Amniotic epithelial cell (primary cell): ENCODE measurements around the gene TXLNA.
"Not testable (repeated sequence)": the region's sequence is repeated elsewhere in the genome, so short reads cannot be mapped to it uniquely, and the experiment has no call there.

Experiments
- DNase-seq: peaks from one replicate; pipeline ENCODE4 v3.0.0-alpha.2; 2010; ENCODE audit warnings: low read depth

Gene TXLNA

DNA sequence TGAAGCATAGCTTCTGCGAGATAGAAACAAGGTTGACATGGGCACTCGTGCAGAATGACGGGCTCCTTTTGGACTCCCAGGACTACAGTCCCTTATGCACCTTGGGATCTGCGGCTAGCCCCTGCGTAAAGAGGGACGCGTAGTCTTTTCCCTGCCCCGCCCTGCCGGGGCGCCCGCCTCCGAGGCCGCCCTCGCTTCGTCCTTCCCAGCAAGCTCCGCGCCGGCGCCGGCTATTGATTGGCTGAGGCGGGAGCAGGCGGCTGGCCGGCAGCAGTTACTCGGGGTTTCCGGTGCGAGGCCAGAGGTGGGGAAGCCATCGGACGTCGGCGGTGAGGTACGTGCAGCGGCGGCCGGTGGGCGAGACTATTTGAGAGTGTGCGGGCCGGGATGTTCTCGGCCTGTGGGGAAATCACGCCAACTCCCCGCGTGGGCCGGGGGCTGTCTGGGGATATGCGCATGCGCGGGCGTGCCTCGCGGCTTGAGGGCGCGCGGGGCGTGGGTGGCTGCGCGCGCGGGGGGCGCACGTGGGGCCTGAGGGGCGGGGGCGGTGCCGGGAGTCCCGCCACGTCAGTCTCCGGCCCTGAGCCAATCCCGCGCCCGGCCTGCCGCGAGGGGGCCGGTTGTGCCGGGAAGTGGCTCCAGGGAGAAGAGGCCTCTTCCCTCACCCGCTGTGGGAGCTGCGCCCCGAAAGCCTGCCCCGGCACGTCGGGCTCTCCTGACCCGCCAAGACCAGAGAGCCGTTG is at the start of gene TXLNA:
TSS of gene TXLNA (plus strand) at position 233 of the 743 bp plus-strand sequence. CDS start 671 bp downstream, outside the sequence.
- DNase-seq, result peak; percentile 87

DNA sequence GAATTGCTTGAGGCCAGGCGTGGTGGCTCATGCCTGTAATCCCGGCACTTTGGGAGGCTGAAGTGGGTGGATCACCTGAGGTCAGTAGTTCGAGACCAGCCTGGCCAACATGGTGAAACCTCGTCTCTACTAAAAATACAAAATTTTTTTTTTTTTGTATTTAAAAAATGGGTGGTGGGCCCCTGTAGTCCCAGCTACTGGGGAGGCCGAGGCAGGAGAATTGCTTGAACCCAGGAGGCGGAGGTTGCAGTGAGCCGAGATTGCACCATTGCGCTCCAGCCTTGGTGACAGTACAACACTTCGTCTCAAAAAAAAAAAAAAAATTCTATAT is 45.6 kb upstream of the TXLNA start:
- DNase-seq, result not testable (repeated sequence)

DNA sequence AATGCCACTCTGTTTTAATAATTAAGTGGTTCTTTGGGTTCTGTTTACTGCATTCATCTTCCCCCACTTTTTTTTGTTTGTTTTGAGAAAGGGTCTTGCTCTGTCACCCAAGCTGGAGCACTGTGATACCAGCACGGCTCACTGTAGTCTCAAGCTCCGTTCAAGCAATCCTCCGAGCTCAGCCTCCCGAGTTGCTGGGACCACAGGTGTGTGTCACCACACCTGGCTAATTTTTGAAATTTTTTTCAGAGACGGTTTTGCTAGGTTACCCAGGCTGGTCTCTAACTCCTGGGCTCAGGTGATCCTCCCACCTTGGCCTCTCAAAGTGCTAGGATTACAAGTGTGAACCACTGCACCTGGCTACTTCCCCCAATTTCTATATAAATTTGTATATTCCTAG is 42.4 kb upstream of the TXLNA start:
- DNase-seq, result no peak

DNA sequence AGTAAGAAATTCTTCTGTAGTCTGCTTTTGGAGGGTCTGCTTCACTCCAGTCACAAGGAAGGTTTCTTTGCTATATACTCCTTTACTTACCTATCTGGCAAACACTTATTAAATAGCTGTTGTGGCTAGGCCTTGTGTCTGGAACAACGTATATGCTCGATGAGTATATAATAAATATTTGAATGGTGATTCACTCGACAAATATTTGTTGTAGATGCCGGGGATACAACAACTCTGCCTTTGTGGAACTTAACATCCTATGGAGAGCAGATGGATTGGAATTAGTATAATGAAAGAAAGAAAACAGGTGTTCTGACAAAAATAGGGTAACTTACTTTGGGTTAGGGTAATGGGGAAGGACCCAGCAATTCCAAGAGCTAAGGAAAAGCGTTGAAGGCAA is 40.5 kb upstream of the TXLNA start:
- peak; percentile 30 for DNase-seq

DNA sequence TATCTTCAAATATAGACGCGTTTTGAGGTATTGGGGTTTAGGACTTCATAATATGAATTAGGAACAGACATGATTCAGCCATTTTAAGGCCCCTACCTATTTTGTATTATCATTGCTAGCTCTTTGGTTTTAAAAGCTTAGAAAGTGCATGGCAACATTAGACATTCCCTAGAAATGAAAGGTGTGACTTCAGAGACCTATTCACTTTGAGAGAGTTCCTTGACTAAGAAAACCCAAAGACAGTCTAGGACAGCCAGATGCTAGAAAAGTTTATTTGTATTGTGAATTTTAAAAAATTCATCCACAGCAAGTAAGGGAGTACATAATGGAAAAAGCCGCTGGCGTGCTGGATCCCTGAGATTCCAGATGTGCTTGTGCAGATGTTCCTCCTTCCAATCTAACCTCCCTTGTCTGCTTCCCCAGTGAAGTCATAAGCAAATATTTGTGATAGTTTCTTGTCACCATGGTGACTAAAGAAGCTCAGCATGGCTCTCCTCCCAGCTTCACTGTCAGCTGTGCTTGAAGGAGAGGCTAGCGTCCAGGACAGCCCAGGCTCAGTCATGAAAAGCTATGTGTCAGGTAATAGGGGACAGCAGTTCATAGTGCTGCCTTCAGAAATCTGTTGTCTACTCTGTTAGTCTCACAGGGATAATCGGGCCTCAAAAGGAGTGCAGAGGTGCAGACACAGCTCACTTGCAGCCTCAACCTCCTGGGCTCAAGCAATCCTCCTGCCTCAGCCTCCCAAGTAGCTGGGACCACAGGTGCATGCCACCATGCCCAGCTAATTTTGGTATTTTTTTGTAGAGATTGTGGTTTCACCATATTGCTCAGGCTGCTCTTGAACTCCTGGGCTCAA is 36.8 kb upstream of the TXLNA start:
- peak; percentile 47 for DNase-seq

DNA sequence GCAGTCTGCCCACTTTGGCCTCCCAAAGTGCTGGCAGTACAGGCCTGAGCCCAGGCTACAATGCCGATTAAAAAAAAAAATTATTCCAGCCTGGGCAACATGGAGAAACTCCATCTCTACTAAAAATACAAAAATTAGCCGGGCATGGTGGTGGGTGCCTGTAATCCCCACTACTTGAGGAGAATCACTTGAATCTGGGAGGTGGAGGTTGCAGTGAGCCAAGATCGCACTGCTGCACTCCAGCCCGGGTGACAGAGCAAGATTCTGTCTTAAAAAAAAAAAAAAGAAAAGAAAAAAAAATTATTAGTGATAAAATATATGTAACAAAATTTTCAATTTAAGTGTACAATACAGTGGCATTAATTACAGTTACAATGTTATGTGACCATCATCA is 36.2 kb upstream of the TXLNA start:
- not testable (repeated sequence) for DNase-seq

DNA sequence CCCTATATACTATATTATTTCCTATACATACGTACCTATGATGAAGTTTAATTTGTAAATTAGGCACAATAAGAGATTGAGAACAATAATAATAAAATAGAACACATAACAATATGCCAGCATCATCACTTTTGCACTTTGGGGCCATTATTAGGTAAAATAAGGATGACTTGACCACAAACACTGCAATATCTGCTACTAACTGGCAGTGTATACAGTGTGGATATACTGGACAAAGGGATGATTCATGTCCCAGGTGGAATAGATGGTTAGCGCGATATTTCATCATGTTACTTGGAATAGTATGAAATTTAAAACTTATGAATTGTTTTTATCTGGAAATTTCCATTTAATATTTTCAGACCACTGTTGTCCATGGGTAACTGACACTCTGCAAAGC is 35.4 kb upstream of the TXLNA start:
- no peak for DNase-seq

DNA sequence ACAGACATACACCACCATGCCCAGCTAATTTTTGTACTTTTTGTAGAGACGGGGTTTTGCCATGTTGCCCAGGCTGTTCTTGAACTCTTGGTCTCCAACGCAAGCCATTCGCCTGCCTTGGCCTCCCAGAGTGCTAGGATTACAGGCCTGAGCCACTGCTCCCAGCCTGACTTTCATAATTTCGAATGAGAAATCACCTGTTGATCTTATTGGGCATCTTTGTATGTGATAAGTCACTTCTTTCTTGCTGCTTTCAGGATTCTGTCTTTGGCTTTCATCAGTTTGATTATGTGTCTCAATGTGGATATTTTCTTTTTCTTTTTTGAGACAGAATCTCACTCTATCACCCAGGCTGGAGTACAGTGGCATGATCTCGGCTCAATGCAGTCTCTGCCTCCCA is 31.7 kb upstream of the TXLNA start:
- not testable (repeated sequence) for DNase-seq

DNA sequence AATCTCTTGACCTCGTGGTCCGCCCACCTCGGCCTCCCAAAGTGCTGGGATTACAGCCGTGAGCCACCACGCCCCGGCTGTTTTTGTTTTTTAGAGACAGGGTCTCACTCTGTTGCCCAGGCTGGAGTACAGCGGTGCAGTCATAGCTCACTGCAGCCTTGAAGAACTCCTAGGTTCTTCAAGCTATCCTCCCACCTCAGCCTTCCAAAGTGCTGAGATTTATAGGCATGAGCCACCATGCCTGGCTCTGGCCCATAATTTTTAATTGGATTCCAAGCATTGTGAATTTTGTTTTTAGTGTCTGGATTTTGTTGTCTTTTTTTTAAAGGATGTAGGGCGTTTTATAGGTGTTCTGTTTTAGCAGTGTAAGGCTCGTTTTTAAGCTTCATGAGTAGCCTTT is 28.6 kb upstream of the TXLNA start:
- DNase-seq, result peak; percentile 53

DNA sequence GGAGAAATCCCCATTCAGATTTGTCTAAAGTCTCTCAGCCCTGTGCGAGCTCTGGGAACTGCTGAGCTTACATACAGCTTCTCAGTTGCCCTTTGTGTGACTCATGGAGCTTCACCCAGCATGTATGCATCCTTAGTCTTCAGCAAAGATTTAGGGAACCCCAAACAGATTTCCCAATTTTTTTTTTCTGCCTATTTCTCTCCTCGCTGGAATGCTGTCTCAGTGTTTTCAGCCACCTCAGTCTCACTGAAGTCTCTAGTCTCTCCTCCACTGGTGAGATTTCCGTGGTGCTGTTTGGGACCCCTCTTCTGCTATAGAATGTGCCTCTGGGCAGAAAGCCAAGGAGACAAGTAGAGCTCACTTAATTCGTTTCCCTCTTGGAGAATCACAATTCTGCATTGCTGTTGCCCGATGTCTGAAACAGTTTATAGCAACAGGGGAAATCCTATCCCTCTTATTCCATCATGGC is 28.1 kb upstream of the TXLNA start:
- peak; percentile 75 for DNase-seq

DNA sequence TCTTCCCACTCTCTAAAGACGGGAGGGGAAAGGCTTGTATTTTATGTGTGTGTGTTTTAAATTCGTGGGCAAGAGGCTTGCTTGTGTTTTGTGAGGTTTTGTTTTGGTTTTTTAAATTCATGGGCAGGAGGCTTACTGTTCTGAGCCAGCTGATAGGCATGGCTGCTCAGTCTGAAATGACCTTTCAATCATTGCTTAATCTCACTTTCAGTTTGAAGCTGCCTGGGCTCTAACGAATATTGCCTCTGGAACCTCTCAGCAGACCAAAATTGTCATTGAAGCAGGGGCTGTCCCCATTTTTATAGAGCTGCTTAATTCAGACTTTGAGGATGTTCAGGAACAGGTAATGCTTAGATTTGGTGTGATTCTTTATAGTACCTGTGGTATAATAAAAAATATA is 20.3 kb upstream of the TXLNA start:
- DNase-seq, result no peak

DNA sequence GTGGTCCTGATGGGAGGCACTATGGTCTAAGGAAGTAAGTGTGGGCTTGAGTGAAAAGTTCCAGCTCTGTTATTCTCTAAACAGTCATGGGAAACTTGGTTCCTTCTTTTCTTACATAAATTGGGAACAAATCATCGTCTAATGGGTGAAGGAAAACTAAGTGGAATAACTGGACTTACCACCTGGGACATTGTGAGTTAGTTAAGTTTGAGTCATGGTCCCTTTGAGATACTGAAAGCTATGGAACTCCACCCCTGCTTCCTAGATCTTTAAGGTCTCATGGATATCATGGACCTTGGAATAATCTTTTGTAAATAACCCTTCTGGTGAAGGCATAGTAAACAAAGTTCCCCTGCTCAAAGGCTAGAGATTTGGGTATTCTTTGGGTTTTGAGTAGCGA is 16.1 kb upstream of the TXLNA start:
- no peak for DNase-seq

DNA sequence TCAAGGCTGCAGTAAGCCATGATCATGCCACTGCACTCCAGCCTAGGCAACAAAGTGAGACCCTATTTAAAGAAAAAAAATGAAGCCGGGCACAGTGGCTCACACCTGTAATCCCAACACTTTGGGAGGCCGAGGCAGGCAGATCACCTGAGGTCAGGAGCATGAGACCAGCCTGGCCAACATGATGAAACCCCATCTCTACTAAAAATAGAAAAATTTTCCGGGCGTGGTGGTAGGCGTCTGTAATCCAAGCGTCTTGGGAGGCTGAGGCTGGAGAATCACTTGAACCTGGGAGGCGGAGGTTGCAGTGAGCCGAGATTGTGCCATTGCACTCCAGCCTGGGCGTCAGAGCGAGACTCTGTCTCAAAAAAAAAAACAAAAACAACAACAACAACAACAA is 13.8 kb upstream of the TXLNA start:
- DNase-seq, result not testable (repeated sequence)

DNA sequence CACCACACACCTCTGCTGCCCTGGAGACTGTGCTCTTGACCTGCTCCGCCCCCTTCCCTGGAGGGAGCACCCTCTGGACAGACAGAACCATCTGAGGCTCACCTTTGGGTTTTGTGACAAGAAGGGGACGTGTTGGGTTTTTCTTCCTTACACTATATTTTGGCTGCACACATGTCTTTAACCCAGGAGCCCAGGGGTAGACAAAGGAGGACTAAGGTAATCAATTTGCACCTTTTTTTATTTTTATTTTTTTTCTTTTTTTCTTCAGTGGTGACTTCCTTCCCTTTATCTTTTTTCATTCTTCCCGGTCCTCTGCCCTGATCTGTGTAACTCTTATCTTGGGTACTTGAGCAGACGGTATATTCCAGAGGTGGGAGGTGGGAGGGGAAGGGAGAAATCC is 8.5 kb upstream of the TXLNA start:
- no peak for DNase-seq

DNA sequence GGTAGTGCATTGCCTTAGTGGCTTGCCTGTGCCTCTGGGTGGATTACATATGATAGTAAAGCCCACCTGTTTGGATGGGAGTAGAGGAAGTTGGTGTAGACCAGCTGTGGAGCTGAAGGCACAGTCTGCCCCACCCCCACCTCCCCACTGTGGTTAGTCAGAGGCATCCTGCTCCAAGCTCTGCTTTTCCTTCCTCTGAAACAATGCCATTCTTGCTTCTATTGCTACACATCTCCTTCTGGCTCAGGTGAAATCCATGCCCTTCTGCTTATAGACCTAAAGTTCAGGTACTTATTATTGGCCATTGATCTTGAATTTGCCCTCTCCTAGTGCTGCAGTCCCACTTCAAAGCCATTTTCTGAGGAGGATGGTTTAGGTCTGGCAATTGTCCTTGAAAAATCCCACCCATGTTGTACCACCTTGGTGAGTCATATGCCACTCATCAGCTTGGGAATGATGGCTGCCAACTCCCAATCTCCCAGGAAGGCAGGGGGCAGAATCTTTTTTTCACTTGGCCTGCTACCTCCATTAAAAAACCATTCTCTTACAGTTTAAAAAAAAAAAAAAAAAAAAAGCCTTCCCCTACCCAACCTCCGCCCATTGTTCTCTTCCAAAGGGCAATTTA is 6.7 kb upstream of the TXLNA start:
- peak; percentile 45 for DNase-seq

DNA sequence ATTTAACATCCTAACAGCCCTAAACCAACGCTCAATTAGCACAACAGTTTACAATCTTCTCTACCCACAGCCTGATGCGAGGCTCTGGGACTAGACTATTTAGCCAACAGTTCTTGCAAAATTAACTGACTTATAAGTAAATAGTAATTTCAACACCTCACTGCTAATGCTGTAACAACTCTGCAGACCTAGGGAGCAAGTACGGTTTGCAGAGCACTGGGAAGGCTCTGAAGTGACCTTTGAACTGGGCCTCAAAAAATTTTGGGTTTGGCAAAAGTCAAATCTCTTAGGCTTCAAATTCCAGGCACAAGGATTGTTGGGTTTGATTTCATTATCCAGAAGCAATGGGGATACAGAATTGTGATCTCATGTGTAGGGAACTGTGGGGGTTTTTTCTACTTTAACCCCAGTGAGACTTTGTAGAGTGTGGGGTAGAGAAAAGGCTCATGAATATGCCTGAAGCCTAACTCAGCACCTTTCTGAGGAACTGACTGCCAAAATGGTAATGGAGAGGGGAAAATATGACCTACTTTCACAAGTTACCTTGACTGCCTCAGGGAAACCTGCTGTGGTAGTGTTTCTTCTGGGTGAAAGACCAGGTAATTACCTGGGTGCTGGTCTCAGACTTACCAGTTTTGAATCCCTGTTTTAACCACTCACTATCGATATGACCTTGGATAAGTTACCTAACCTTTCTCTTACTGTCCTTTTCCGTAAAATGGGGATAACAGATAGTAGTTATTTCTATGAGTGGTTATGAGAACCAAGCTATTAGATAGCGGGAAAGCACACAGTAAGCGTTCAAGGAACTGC is 889 bp upstream of the TXLNA start:
- peak; percentile 34 for DNase-seq

DNA sequence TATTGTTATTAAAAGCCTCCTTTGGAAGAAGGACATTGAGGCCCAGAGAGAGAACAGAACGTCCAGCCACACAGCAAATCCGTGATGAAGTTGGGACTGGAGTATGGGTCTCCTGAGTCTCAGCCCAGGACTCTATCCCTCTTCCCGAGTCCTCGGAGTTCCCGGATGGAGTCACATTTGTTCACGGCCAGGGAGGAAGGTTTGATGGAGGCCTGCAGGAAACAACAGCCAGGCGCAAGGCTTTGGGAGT is 357 bp upstream of the TXLNA start:
- no peak for DNase-seq

DNA sequence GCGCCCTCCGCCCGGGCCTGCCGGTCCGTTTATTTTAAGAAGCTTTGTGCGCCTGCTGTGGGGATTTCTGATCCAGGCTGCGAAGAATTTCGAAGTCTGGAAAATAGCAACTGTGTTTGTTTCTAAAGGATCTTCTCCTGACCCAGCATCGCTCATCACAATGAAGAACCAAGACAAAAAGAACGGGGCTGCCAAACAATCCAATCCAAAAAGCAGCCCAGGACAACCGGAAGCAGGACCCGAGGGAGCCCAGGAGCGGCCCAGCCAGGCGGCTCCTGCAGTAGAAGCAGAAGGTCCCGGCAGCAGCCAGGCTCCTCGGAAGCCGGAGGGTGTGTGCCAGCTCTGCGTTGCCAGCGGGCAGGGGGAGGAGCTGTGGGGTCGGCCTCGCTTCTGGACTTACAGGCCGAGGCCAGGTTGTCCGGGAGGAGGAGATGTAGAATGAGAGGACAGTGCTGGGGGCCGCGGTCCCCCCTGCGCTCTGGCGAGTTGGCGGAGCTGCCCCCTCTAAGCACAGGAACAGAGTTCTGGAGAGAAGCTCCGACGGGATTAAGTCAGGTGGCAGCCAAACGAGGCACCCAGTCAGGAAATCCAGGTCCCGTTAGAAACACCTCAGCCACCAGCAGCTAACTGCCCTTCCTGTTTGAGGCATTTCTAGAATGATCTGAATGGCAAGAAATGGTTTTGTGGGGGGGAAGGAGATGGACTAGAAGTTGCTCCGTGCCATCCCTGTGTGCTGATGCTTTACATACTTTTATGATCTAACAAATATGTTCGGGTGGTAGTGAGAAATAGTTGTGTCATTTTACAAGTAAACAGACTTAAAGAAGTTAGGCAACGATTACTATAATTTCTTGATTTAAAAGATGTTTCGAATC is 948 bp downstream of the TXLNA start:
- DNase-seq, result peak; percentile 73

DNA sequence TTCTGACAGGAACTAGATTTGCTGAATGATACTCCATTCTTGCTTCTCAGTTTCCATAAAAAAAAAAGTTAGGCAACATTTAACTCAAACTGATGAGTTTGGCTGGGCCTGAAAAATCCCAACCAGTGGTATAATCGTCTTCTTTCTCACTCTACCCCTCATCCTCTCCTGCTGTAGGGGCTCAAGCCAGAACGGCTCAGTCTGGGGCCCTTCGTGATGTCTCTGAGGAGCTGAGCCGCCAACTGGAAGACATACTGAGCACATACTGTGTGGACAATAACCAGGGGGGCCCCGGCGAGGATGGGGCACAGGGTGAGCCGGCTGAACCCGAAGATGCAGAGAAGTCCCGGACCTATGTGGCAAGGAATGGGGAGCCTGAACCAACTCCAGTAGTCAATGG is 1.6 kb downstream of the TXLNA start:
- no peak for DNase-seq

DNA sequence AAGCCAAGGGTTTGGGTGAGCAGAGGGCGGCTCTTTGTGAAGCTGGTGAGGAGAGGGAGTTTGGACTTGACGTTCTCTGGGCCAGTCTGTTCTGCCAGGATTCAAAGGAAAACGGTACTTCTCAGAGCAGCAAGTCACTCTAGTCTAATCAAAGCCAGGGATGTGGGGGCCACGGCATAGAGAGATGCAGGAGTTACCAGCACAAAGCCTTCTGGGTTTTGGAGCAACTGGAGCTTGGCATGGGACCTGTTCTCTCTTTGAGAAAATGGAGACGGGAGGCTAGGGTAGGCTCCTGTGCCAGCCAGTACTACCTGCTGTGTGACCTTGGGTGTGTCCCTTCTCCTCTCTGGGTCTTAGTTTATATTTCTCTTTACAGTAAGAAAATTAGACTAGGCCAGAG is 2.1 kb downstream of the TXLNA start:
- no peak for DNase-seq

DNA sequence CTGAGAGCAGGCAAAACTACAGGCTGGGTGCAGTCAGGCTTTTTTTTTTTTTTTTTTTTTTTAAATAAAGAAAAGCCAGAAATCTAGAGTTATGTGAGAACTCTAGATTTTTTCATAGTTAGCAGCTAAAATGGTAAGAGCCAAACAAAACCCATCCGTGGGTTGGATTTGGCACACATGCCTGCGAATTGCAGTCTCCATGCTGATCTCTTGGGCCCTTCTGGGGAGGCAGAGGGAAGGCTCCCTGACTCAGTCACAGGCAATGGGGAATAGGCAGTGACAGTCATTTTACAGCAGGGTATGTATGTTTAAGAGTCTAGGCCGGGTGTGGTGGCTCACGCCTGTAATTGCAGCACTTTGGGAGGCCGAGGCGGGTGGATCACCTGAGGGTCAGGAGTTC is 2.6 kb downstream of the TXLNA start:
- no peak for DNase-seq
